Fibroblast of upper back skin (primary cell): ENCODE results near the gene ZYG11B.
"Not testable (repeated sequence)": the region's sequence is repeated elsewhere in the genome, so short reads cannot be mapped to it uniquely, and the experiment has no call there.

ENCODE experiments used
- DNase-seq: peaks from one replicate; pipeline ENCODE4 v3.0.0-alpha.2; 2013

Gene ZYG11B

GRCh38 chr1:52707927-52708655 lies 18.2 kb upstream of the ZYG11B start:
- DNase-seq = peak; percentile 86

GRCh38 chr1:52709016-52709415 lies 17.2 kb upstream of the ZYG11B start:
- DNase-seq = peak; percentile 32

GRCh38 chr1:52713590-52713989 lies 12.7 kb upstream of the ZYG11B start:
- no peak for DNase-seq

GRCh38 chr1:52715296-52715695 lies 11.0 kb upstream of the ZYG11B start:
- not testable (repeated sequence) for DNase-seq

GRCh38 chr1:52723260-52723659 lies 3.0 kb upstream of the ZYG11B start:
- DNase-seq = no peak

DNA sequence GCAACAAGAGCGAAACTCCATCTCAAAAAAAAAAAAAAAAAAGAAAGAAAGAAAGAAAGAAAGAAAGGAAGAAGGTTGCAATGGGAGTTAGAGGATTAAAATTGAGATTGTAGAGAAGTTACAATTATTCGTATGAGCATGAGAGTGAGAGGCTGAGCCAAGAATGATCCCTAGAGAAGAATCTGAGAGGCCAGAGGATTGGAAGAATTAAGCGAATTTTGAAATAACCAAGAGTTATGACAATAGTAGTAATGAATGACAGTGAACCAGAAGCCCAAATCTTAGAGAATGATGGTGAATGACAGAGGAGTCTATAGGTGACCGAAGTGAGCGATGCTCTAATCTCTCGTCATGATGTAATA lies 369 bp upstream of the ZYG11B start:
- no peak for DNase-seq

GRCh38 chr1:52727114-52727586 lies 897 bp downstream of the ZYG11B start:
- DNase-seq = no peak

DNA sequence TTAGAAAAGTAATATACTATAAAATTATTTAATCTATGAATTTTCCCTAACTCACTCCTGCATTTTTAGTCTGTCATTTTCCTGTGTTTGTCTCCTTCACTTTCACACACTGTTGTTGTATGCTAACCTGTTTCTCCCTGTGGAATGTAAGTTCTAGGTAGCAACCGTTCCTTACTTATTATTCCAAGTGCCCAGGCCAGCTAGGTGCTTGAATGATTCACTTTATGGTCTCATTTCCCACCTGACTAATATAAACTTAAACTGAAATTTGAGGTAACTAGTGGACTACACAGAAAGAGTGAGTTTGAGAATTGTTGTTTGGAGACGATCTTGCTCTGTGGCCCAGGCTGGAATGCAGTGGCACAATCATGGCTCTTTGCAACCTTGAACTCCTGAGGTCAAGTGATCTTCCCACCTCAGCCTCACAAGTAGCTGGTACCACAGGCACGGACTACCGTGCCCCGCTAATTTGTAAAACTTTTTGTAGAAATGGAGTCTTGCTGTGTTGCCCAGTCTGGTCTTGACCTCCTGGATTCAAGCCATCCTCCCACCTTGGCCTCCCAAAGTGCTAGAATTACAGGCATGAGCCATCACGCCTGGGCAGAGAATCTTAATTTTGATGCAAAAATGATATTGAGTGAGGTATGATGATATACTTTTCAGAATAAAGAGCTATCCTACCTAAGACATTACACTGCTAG lies 1.9 kb downstream of the ZYG11B start:
- DNase-seq = no peak

DNA sequence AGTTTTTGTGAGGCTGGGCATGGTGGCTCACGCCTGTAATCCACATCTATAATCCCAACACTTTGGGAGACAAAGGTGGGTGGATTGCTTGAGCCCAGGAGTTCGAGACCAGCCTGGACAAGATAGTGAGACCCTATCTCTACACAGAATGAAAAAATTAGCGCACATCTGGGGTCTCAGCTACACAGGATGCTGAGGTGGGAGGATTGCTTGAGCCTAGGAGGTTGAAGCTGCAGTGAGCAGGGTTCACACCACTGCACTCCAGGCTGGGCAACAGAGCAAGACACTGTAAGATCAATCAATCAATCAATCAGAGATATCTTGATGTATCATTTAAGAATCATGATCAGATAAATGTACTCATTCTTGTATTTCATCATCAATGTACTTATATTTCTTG lies 7.1 kb downstream of the ZYG11B start:
- no peak for DNase-seq

DNA sequence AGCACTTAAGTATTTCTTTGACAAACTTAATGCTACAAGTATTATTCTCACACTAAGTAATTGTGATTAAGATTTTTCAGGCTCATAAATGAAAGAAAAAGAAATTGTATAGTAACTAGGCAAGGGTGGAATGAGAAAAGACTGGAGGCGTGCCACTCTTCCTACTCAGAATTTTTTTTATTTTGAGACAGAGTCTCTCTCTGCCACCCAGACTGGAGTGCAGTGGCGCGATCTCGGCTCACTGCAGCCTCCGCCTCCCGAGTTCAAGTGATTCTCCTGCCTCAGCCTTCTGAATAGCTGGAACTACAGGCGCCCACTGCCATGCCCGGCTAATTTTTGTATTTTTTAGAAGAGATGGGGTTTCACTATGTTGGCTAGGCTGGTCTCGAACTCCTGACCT lies 9.1 kb downstream of the ZYG11B start:
- DNase-seq = not testable (repeated sequence)

- no peak for DNase-seq
These were observed 11.9 kb downstream of the ZYG11B start for GRCh38 chr1:52738148-52738547.

DNA sequence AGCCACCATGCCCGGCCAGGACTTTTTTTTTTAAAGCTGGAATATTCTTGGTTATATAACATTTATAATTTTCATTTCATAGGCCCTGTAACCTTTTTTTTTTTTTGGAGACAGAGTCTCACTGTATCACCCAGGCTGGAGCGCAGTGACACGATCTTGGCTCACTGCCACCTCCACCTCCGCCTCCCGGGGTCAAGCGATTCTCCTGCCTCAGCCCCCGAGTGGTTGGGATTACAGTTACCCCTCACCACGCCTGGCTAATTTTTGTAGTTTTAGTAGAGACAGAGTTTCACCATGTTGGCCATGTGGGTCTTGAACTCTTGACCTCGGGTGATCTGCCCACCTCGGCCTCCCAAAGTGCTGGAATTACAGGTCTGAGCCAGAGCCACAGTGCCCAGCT lies 12.6 kb downstream of the ZYG11B start:
- DNase-seq = no peak

GRCh38 chr1:52739699-52740467 lies 13.6 kb downstream of the ZYG11B start:
- DNase-seq = no peak

GRCh38 chr1:52741259-52741658 lies 15.0 kb downstream of the ZYG11B start:
- DNase-seq = no peak

DNA sequence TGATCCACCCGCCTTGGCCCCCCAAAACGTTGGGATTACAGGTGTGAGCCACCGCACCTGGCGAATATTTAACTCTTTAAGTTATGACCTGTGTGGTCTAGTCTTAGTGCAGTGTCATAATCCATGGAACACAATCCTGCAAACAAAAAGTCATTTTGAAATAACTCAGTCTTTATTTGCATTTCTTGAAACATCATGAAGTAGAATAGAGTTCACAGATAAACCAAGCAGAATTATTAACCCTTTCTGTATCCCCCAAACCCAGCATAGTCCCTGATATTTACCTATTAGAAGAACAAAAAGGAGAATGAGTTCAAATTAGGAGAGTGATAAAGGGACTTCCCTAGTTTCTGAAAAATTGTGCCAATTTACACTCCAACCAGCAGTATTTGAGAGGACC lies 19.9 kb downstream of the ZYG11B start:
- DNase-seq = no peak

GRCh38 chr1:52747450-52747849 lies 21.2 kb downstream of the ZYG11B start:
- DNase-seq = no peak

DNA sequence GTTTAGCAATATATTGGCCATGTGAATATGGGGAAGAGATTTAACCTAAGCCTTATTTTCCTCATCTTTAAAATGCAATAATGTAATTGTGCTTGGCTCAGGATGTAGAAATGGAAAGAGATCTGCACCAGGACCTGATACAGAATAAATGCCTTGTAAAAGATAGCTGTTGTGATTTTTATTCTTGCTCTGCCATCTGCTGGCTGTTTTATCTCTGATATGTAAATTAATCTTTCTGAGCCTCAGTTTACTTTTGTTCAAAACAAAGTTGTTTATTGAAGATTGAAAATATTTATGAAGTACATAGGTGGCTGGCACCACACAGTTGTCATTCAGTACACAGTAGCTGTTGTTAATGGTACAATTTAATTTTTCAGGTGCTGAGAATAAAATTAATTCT lies 21.9 kb downstream of the ZYG11B start:
- DNase-seq = no peak

- not testable (repeated sequence) for DNase-seq
These were observed 23.2 kb downstream of the ZYG11B start for GRCh38 chr1:52749496-52749895.

- not testable (repeated sequence) for DNase-seq
These were observed 23.9 kb downstream of the ZYG11B start for GRCh38 chr1:52750139-52750538.

DNA sequence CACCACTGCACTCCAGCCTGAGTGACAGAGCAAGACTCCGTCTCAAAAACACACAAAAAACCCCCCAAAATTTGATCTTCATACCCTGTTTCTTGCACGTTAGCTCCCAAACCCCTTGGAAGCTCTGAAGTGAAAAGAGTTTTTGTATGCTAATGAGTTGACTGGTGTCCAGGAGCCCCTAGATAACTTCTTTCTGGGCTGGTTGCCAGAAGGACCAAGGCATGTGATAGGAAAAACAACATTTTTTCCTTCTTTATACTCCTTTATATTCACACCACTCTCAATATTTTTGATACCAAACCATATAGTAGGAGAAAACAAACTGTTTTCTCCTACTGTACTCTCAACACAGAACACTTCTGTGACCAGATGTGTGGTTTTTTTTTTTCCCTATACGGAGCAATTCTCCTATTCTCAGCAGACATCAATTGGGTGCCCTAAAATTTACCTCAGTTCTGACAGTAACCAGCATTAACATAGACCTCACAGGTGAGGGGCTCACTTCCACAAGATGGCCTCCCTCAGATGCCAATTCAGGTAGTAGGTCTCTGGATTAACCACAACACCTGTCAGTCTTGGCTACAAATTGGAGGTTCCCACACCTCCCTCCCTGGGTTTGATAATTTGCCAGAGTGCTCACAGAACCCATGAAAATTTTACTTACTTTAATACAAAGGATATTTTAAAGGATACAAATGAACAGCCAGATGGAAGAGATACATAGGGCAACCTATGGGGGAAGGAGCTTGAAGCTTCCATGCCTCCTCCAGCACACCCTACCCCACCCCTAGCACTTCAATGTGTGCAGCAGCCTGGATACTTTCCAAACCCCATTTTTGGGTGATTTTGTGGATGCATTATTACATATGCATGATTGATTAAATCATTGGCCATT lies 25.6 kb downstream of the ZYG11B start:
- DNase-seq = peak; percentile 53

GRCh38 chr1:52752484-52752826 lies 26.2 kb downstream of the ZYG11B start:
- DNase-seq = peak; percentile 2

DNA sequence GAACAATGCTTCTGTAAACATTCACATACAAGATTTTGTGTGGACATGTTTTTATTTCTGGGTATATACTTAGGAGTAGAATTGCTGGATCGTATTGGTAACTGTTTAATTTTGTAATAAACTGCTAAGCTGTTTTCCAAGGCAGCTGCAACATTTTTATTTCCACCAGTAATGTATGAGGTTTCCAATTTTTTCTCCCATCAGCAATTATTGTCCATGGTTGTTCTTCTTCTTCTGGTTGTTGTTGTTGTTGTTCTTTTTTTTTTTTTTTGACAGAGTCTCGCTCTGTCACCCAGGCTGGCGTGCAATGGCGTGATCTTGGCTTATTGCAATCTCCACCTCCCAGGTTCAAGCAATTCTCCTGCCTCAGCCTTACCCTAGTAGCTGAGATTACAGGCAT lies 26.9 kb downstream of the ZYG11B start:
- no peak for DNase-seq

DNA sequence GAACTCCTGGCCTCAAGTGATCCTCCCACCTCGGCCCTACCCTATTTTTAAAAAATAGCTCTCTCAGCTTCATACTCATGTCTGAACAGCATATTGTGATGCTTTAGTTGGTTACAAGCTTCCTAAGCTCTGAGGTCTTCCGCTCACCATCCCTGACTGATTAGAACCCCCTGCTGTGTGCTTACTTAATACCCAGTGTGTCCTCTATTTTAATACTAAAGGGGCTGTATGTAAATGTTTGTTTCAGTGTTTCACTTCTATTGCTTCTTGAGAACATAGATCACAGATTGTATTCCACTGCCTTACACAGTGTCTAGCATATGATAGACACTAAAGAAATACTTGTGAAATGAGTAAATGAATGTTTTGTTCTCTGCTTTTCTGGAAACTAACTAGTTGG lies 29.8 kb downstream of the ZYG11B start:
- no peak for DNase-seq
